Measurements from ENCODE around the gene CLEC19A. TPM values are rescaled to one million over a fixed set of nuclear protein-coding genes. Genes with fewer than 3 reads are reported as not detected.

CLEC19A gene
- total RNA-seq (2022; extraction: Qiagen RNA extraction), result 0.11 to 0.32 TPM (median 0.19 TPM) in 4 of 5 replicates, not detected in the other

GRCh38 chr16:19285431-19285830 is at the start of gene CLEC19A:
CLEC19A (plus strand) TSS chr16:19285731; CDS start chr16:19285852, 121 bp downstream.

Other genes with a start within 250 kb of the CLEC19A start
- 23.4 to 26.0 TPM (median 24.4 TPM) in 5 replicates for gene COQ7, start 218.1 kb upstream of the CLEC19A start, total RNA-seq (2022; extraction: Qiagen RNA extraction)
- 11.0 to 18.3 TPM (median 15.8 TPM) in 5 replicates for gene ITPRIPL2, start 171.8 kb upstream of the CLEC19A start, total RNA-seq (2022; extraction: Qiagen RNA extraction)
- 9.7 to 13.1 TPM (median 11.0 TPM) in 5 replicates for gene SYT17, start 117.5 kb upstream of the CLEC19A start, total RNA-seq (2022; extraction: Qiagen RNA extraction)
- 4.8 to 7.3 TPM (median 5.3 TPM) in 5 replicates for gene TMC5, start 132.2 kb downstream of the CLEC19A start, total RNA-seq (2022; extraction: Qiagen RNA extraction)
- gene GDE1, start 236.4 kb downstream of the CLEC19A start, total RNA-seq (2022; extraction: Qiagen RNA extraction), result 72.4 to 82.4 TPM (median 74.4 TPM) in 5 replicates
- 7.0 to 9.7 TPM (median 7.9 TPM) in 5 replicates for gene CCP110, start 238.2 kb downstream of the CLEC19A start, total RNA-seq (2022; extraction: Qiagen RNA extraction)